Caco-2 (cell line): ENCODE data around the gene CEPT1. TPM values are rescaled to one million over a fixed set of nuclear protein-coding genes. Genes with fewer than 3 reads are reported as not detected.

Source experiments
- BruUV-seq: library from RNA; stranded (reverse); fragments of 400-500 nt; replicated peaks from 2 replicates; lab custom pipeline; 2021; lab: Mats Ljungman, UMichigan
- CTCF ChIA-PET: fragments of 300-600 bp; sonication (Branson Sonifier 250); formaldehyde crosslinking; loops from one replicate; lab custom pipeline; 2022; ENCODE audit warnings: antibody characterized with exemption; lab: Charles Lee
- POLR2A ChIA-PET: fragments of 300-600 bp; sonication (Branson Sonifier 250); formaldehyde crosslinking; loops from one replicate; lab custom pipeline; 2022; ENCODE audit warnings: antibody characterized with exemption; lab: Charles Lee
- DNase-seq, 2 experiments: peaks; one replicate each; pipeline versions ENCODE4 v3.0.0 to v3.0.0-alpha.2; 2020 to 2022
- H3K27me3 ChIP-seq: replicated peaks from 2 replicates; pipeline ENCODE4 v1.6.0; 2011; ENCODE audit warnings: low read length; ENCODE audit not compliant: control insufficient read depth, insufficient read depth
- H3K36me3 ChIP-seq: 2 replicates; pipeline ENCODE4 v1.5.1; 2011; ENCODE audit warnings: low read length; ENCODE audit not compliant: control insufficient read depth, insufficient read depth
- H3K4me1 ChIP-seq: fragments of 250-450 bp; sonication (Bioruptor Pico); 2 replicates; pipeline ENCODE4 v1.5.1; 2020; ENCODE audit warnings: mild to moderate bottlenecking
- H3K4me3 ChIP-seq: 2 replicates; pipeline ENCODE4 v1.5.1; 2011; ENCODE audit warnings: low read depth, mild to moderate bottlenecking, control low read depth, low read length
- H3K9me3 ChIP-seq: fragments of 250-450 bp; sonication (Bioruptor Pico); 2 replicates; pipeline ENCODE4 v1.5.1; 2020; ENCODE audit warnings: mild to moderate bottlenecking, moderate library complexity
- H3K27ac Mint-ChIP-seq: one replicate; pipeline ENCODE4 v1.8.0; 2022; ENCODE audit warnings: mixed read lengths; ENCODE audit not compliant: unreplicated experiment
- H3K27me3 Mint-ChIP-seq: one replicate; pipeline ENCODE4 v1.8.0; 2022; ENCODE audit warnings: mixed read lengths; ENCODE audit not compliant: insufficient read depth, unreplicated experiment
- H3K36me3 Mint-ChIP-seq: one replicate; pipeline ENCODE4 v1.8.0; 2022; ENCODE audit warnings: mild to moderate bottlenecking, mixed read lengths; ENCODE audit not compliant: insufficient read depth, unreplicated experiment
- H3K4me1 Mint-ChIP-seq: one replicate; pipeline ENCODE4 v1.8.0; 2022; ENCODE audit warnings: low read depth, mixed read lengths; ENCODE audit not compliant: unreplicated experiment
- H3K4me3 Mint-ChIP-seq: one replicate; pipeline ENCODE4 v1.8.0; 2022; ENCODE audit warnings: mild to moderate bottlenecking, moderate library complexity, mixed read lengths; ENCODE audit not compliant: unreplicated experiment
- H3K9me3 Mint-ChIP-seq: one replicate; pipeline ENCODE4 v1.8.0; 2022; ENCODE audit warnings: mixed read lengths; ENCODE audit not compliant: unreplicated experiment
- intact Hi-C: fragments of 100-400 bp; cut with micrococcal nuclease; formaldehyde crosslinking; loops from one replicate; pipeline ENCODE4 v1.10.0; 2022; ENCODE audit not compliant: unreplicated experiment
- total RNA-seq: library from RNA; stranded (reverse); gene quantifications from 2 replicates; pipeline ENCODE4 v1.2.3, GENCODE V29; 2022
- TF ChIP-seq, protein P1 (sequence below), 2 experiments: fragments of 200-600 bp in 1 of 2; IDR thresholded peaks; 1 replicate in 1 of 2; 2 replicates in 1 of 2; pipeline versions ENCODE4 v1.5.1 to v1.8.0; 2011 to 2022; ENCODE audit warnings: antibody characterized with exemption in 1 of 2, control low read depth in 1 of 2, inconsistent platforms in 1 of 2, low read depth in 1 of 2, low read length in 1 of 2, mild to moderate bottlenecking in 1 of 2, moderate library complexity in 1 of 2; ENCODE audit not compliant: insufficient read depth in 1 of 2, severe bottlenecking in 1 of 2, unreplicated experiment in 1 of 2

CEPT1 gene
- total RNA-seq, 1 experiment from 2014 or later = 17.3 TPM

DNA sequence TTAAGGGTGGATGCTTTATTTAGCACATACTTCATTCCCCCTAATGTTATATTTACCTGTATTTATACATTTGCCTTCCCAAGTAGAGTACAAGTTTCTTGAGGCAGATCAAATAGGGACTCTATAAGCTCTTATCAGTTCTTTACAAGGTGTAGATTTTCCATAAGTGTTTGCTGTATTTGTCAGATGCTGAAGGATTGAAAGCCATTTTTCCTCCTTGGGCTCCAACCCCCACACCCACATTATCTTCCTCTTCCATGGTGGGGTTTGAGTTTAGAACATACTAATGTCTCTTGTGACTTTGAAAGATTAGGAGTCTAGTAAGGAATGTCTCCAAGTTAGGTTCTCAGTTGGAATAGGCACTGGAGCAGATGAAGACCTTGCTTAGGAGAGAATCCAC is 85.1 kb downstream of the CEPT1 start:
- no peak for DNase-seq
- intact Hi-C loops = no loop called here
- TF ChIP-seq, protein P1, sequence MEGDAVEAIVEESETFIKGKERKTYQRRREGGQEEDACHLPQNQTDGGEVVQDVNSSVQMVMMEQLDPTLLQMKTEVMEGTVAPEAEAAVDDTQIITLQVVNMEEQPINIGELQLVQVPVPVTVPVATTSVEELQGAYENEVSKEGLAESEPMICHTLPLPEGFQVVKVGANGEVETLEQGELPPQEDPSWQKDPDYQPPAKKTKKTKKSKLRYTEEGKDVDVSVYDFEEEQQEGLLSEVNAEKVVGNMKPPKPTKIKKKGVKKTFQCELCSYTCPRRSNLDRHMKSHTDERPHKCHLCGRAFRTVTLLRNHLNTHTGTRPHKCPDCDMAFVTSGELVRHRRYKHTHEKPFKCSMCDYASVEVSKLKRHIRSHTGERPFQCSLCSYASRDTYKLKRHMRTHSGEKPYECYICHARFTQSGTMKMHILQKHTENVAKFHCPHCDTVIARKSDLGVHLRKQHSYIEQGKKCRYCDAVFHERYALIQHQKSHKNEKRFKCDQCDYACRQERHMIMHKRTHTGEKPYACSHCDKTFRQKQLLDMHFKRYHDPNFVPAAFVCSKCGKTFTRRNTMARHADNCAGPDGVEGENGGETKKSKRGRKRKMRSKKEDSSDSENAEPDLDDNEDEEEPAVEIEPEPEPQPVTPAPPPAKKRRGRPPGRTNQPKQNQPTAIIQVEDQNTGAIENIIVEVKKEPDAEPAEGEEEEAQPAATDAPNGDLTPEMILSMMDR (IDR thresholded peaks at IDR 0.05; ENCODE audit: insufficient read depth in 1 of 2, low read depth in 1 of 2, low read length in 1 of 2, severe bottlenecking in 1 of 2, unreplicated experiment in 1 of 2) = no peak
- CTCF ChIA-PET = no interaction called here
- Histone ChIP-seq H3K9me3 (no peaks in the 10 kb centered on the region), H3K36me3 (no peaks in the 10 kb centered on the region), H3K27me3 (no peaks in the 10 kb centered on the region), H3K4me3 (no peak overlapping the region), H3K4me1 (peaks cover 18% of the 10 kb centered on the region)
- H3K4me3 Mint-ChIP-seq = no peak overlapping the region
- POLR2A ChIA-PET = no interaction called here
- H3K27ac Mint-ChIP-seq = no peak overlapping the region
- peaks cover 9% of the 10 kb centered on the region for H3K36me3 Mint-ChIP-seq
- no TSS peak for BruUV-seq
- H3K27me3 Mint-ChIP-seq = no peaks in the 10 kb centered on the region
- H3K9me3 Mint-ChIP-seq = no peaks in the 10 kb centered on the region
- H3K4me1 Mint-ChIP-seq = peaks cover 18% of the 10 kb centered on the region

DNA sequence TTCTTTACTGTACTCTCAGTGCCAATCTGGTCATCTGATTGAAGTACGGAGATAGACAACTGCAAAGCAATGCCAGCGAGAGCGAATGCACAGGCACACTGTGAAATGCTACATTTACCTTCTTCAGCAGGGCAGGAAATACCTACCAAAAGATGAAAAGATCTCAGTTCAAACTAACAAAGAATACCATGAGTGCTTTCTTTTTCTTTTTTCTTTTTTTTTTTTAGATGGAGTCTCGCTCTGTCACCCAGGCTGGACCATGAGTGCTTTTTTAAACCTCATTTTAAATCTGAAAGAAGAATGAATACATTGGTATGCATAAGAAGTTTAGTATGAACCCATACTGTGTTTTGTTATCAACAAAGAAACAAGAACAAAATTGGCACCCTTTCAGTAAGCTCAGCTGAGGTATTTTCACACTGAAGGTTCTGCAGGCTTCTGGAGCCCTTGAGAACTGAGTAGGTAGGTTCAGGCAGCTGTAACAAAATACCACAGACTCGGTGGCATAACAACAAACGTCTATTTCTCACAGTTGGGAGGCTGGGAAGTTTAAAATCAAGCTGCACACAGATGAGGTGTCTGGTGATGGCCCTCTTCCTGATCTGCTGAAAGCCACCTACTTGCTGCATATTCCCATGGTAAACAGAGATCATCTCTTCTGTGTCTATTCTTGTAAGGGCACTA is 85.8 kb downstream of the CEPT1 start:
- Mint-ChIP-seq H3K9me3 (no peaks in the 10 kb centered on the region), H3K27me3 (no peaks in the 10 kb centered on the region), H3K36me3 (peaks cover 9% of the 10 kb centered on the region), H3K27ac (no peak overlapping the region), H3K4me1 (peaks cover 18% of the 10 kb centered on the region), H3K4me3 (no peak overlapping the region)
- ChIA-PET POLR2A (no interaction called here), CTCF (no interaction called here)
- no peaks in the 10 kb centered on the region for H3K36me3 ChIP-seq
- H3K9me3 ChIP-seq = no peaks in the 10 kb centered on the region
- peaks cover 18% of the 10 kb centered on the region for H3K4me1 ChIP-seq
- no peak overlapping the region for H3K4me3 ChIP-seq
- TF ChIP-seq, protein P1 (IDR thresholded peaks at IDR 0.05; ENCODE audit: insufficient read depth in 1 of 2, low read depth in 1 of 2, low read length in 1 of 2, severe bottlenecking in 1 of 2, unreplicated experiment in 1 of 2) = no peak
- no TSS peak for BruUV-seq
- DNase-seq = no peak
- intact Hi-C loops = no loop called here
- H3K27me3 ChIP-seq = no peaks in the 10 kb centered on the region

DNA sequence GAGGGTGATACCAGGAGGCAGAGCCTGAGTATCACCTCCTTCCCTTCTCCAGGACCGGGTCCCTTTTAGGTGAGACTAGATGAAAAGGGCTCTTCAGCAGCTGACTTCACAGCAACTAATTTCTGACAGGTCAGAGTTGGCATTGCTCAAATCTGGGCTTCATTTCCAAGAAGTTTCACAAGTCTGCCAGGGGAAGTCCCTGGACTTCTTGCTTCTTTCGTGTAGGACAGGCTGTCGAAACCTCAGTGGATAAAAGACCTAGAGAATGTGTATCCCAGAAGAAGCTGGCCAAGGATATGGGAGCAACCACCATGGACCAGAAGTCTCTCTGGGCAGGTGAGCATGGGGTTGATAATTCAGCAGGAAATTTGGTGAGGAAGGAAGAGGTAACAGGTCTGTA is 87.4 kb downstream of the CEPT1 start, which contains the start of gene CHI3L2:
CHI3L2 (plus strand) TSS at position 280 of the 400 bp plus-strand sequence; CDS start at position 297, 17 bp downstream.
- H3K4me3 ChIP-seq = no peak within 1 kb of the TSS
- POLR2A ChIA-PET = no interaction called here
- no peak within 1 kb of the TSS for H3K4me3 Mint-ChIP-seq

More for the DNA sequence above, 87.4 kb downstream of the CEPT1 start, which contains the start of gene CHI3L2:
- intact Hi-C loops = no loop called here
- DNase-seq = no peak
- no peaks in the 10 kb centered on the region for H3K9me3 Mint-ChIP-seq
- peaks cover 11% of the 10 kb centered on the region; the same call in 1 of the 2 replicates for H3K4me1 ChIP-seq
- H3K9me3 ChIP-seq = no peaks in the 10 kb centered on the region
- no peak within 1 kb of the TSS for H3K27ac Mint-ChIP-seq
- CTCF ChIA-PET = no interaction called here
- no peaks in the 10 kb centered on the region for H3K36me3 ChIP-seq
- no TSS peak for BruUV-seq
- TF ChIP-seq, protein P1 (IDR thresholded peaks at IDR 0.05; ENCODE audit: insufficient read depth in 1 of 2, low read depth in 1 of 2, low read length in 1 of 2, severe bottlenecking in 1 of 2, unreplicated experiment in 1 of 2) = no peak
- H3K27me3 Mint-ChIP-seq = no peaks in the 10 kb centered on the region
- H3K27me3 ChIP-seq = no peaks in the 10 kb centered on the region
- H3K4me1 Mint-ChIP-seq = peaks cover 6% of the 10 kb centered on the region
- peaks cover 5% of the 10 kb centered on the region for H3K36me3 Mint-ChIP-seq
